ENCODE data around the gene PCP4.

PCP4 gene

GRCh38 chr21:39867198-39867650, at the start of gene PCP4:
PCP4 (plus strand) TSS chr21:39867438; CDS start chr21:39867502, 64 bp downstream.
- H3K36me3 ChIP-seq (ENCODE audit: low read length) = no peaks in the 10 kb centered on the region
- no peak within 1 kb of the TSS for H3K27ac ChIP-seq (ENCODE audit: low read depth, low read length)
- H3K9me3 ChIP-seq (ENCODE audit: insufficient read depth, low read length) = no peaks in the 10 kb centered on the region
- H3K4me2 ChIP-seq (ENCODE audit: low read depth, low read length, poor library complexity, severe bottlenecking) = no peak within 1 kb of the TSS
- H4K20me1 ChIP-seq (ENCODE audit: low read depth, low read length) = no peaks in the 10 kb centered on the region
- H3K9ac ChIP-seq (ENCODE audit: low read length) = no peak within 1 kb of the TSS
- H3K79me2 ChIP-seq (ENCODE audit: insufficient read depth, low read length) = no peaks in the 10 kb centered on the region
- no peaks in the 10 kb centered on the region for H3K27me3 ChIP-seq (ENCODE audit: low read length)
- no peak within 1 kb of the TSS for H3K4me3 ChIP-seq (ENCODE audit: insufficient read depth, low read length, poor library complexity, severe bottlenecking)
- H2AFZ ChIP-seq (ENCODE audit: low read depth, low read length, severe bottlenecking) = no peak within 1 kb of the TSS
- TF ChIP-seq CTCF (IDR thresholded peaks at IDR 0.05; ENCODE audit: insufficient read depth, low read length, poor library complexity, severe bottlenecking) (peak; percentile 91), EZH2phosphoT487 (conservative IDR thresholded peaks at IDR 0.05; ENCODE audit: low read length) (no peak)
- H3F3A ChIP-seq (ENCODE audit: insufficient read depth) = no peaks in the 10 kb centered on the region
- H3K9me2 ChIP-seq (replicated peaks; ENCODE audit: insufficient read depth, low read length) = no peaks in the 10 kb centered on the region

GRCh38 chr21:39818557-39818956, 48.7 kb upstream of the PCP4 start:
- H3K27me3 ChIP-seq (ENCODE audit: low read length) = no peaks in the 10 kb centered on the region
- no peak overlapping the region for H2AFZ ChIP-seq (ENCODE audit: low read depth, low read length, severe bottlenecking)
- no peaks in the 10 kb centered on the region for H3F3A ChIP-seq (ENCODE audit: insufficient read depth)
- no peak overlapping the region for H3K4me3 ChIP-seq (ENCODE audit: insufficient read depth, low read length, poor library complexity, severe bottlenecking)
- no peaks in the 10 kb centered on the region for H3K36me3 ChIP-seq (ENCODE audit: low read length)
- H3K79me2 ChIP-seq (ENCODE audit: insufficient read depth, low read length) = no peaks in the 10 kb centered on the region
- no peaks in the 10 kb centered on the region for H4K20me1 ChIP-seq (ENCODE audit: low read depth, low read length)
- H3K9ac ChIP-seq (ENCODE audit: low read length) = no peak overlapping the region
- no peaks in the 10 kb centered on the region for H3K9me3 ChIP-seq (ENCODE audit: insufficient read depth, low read length)
- H3K9me2 ChIP-seq (replicated peaks; ENCODE audit: insufficient read depth, low read length) = no peaks in the 10 kb centered on the region
- H3K27ac ChIP-seq (ENCODE audit: low read depth, low read length) = no peak overlapping the region
- H3K4me2 ChIP-seq (ENCODE audit: low read depth, low read length, poor library complexity, severe bottlenecking) = no peak overlapping the region
- TF ChIP-seq EZH2phosphoT487 (conservative IDR thresholded peaks at IDR 0.05; ENCODE audit: low read length) (no peak), CTCF (IDR thresholded peaks at IDR 0.05; ENCODE audit: insufficient read depth, low read length, poor library complexity, severe bottlenecking) (no peak)

GRCh38 chr21:39822042-39822441, 45.2 kb upstream of the PCP4 start:
- H3K9me2 ChIP-seq (replicated peaks; ENCODE audit: insufficient read depth, low read length) = no peaks in the 10 kb centered on the region
- no peak overlapping the region for H3K4me2 ChIP-seq (ENCODE audit: low read depth, low read length, poor library complexity, severe bottlenecking)
- H3K36me3 ChIP-seq (ENCODE audit: low read length) = no peaks in the 10 kb centered on the region
- H4K20me1 ChIP-seq (ENCODE audit: low read depth, low read length) = no peaks in the 10 kb centered on the region
- H3K9ac ChIP-seq (ENCODE audit: low read length) = no peak overlapping the region
- TF ChIP-seq CTCF (IDR thresholded peaks at IDR 0.05; ENCODE audit: insufficient read depth, low read length, poor library complexity, severe bottlenecking) = no peak
- TF ChIP-seq EZH2phosphoT487 (conservative IDR thresholded peaks at IDR 0.05; ENCODE audit: low read length) = no peak
- no peak overlapping the region for H3K27ac ChIP-seq (ENCODE audit: low read depth, low read length)
- no peaks in the 10 kb centered on the region for H3K27me3 ChIP-seq (ENCODE audit: low read length)
- no peaks in the 10 kb centered on the region for H3K79me2 ChIP-seq (ENCODE audit: insufficient read depth, low read length)
- H3K4me3 ChIP-seq (ENCODE audit: insufficient read depth, low read length, poor library complexity, severe bottlenecking) = no peak overlapping the region
- no peak overlapping the region for H2AFZ ChIP-seq (ENCODE audit: low read depth, low read length, severe bottlenecking)
- no peaks in the 10 kb centered on the region for H3K9me3 ChIP-seq (ENCODE audit: insufficient read depth, low read length)
- no peaks in the 10 kb centered on the region for H3F3A ChIP-seq (ENCODE audit: insufficient read depth)
